Epithelial cell of umbilical artery (primary cell): ENCODE results near the gene SNX1. TPM values are rescaled to one million over a fixed set of nuclear protein-coding genes. Genes with fewer than 3 reads are reported as not detected.

ENCODE experiments used
- total RNA-seq: library from RNA; depleted of rRNA; stranded (reverse); fragments of >200 nt; gene quantifications from 2 replicates; pipeline ENCODE4 v1.2.3, GENCODE V29; 2014

SNX1 gene
- total RNA-seq, result 40.3 and 52.1 TPM in 2 replicates

GRCh38 chr15:64095795-64096667 is at the start of gene SNX1:
TSS of gene SNX1 (plus strand) at chr15:64095982. CDS start at chr15:64096014, 32 bp downstream.

GRCh38 chr15:64046421-64047153 is 49.2 kb upstream of the SNX1 start, which contains the start of gene DAPK2:
TSS of gene DAPK2 (minus strand) at chr15:64046485. CDS start at chr15:64040261, 6,224 bp downstream.

GRCh38 chr15:64093627-64094417 is 2.0 kb upstream of the SNX1 start, which contains the start of gene CIAO2A:
TSS of gene CIAO2A (minus strand) at chr15:64093838. CDS start at chr15:64093768, 70 bp downstream.

GRCh38 chr15:64151727-64152506 is 56.1 kb downstream of the SNX1 start, which contains the start of gene SNX22:
TSS of gene SNX22 (plus strand) at chr15:64151731. CDS start at chr15:64151776, 45 bp downstream.

GRCh38 chr15:64162869-64163658 is 67.3 kb downstream of the SNX1 start, which contains the start of gene PPIB:
TSS of gene PPIB (minus strand) at chr15:64163022. CDS start at chr15:64162986, 36 bp downstream.

Other genes starting within 250 kb of the SNX1 start
- 1.9 and 2.3 TPM in 2 replicates for gene DAPK2, start 49.5 kb upstream of the SNX1 start, total RNA-seq
- gene CIAO2A, start 2.1 kb upstream of the SNX1 start, total RNA-seq, result 86.4 and 105 TPM in 2 replicates
- gene SNX22, start 55.7 kb downstream of the SNX1 start, total RNA-seq, result 0.65 and 0.76 TPM in 2 replicates
- gene PPIB, start 67.0 kb downstream of the SNX1 start, total RNA-seq, result 1,190 and 4,497 TPM in 2 replicates